Colonic mucosa (tissue), 4 donors: ENCODE results near the gene CLDN9. TPM values are rescaled to one million over a fixed set of nuclear protein-coding genes. Genes with fewer than 3 reads are reported as not detected.
"Not testable (repeated sequence)": the region's sequence is repeated elsewhere in the genome, so short reads cannot be mapped to it uniquely, and the experiment has no call there.

Source experiments
- DNase-seq: peaks from one replicate; pipeline ENCODE4 v3.0.0-alpha.2; 2020
- H3K27ac ChIP-seq: fragments of 200-600 bp; one replicate; pipeline ENCODE4 v1.8.0; 2021
- H3K27me3 ChIP-seq: fragments of 200-600 bp; one replicate; pipeline ENCODE4 v1.8.0; 2021
- H3K36me3 ChIP-seq: fragments of 200-600 bp; one replicate; pipeline ENCODE4 v1.8.0; 2021
- H3K4me1 ChIP-seq: fragments of 200-600 bp; one replicate; pipeline ENCODE4 v1.8.0; 2021; ENCODE audit warnings: mild to moderate bottlenecking
- H3K4me3 ChIP-seq: fragments of 200-600 bp; one replicate; pipeline ENCODE4 v1.8.0; 2021
- H3K9ac ChIP-seq, 2 donors: one replicate each; pipeline ENCODE4 v1.7.0; 2013; ENCODE audit warnings: control low read depth in 2 of 2, low read depth in 2 of 2, low read length in 2 of 2
- H3K9me3 ChIP-seq: fragments of 200-600 bp; one replicate; pipeline ENCODE4 v1.8.0; 2021
- CTCF ChIP-seq: fragments of 200-600 bp; IDR thresholded peaks from one replicate; pipeline ENCODE4 v1.8.0; 2022; ENCODE audit warnings: antibody characterized with exemption, mild to moderate bottlenecking
- intact Hi-C: fragments of 100-400 bp; cut with DNase I; formaldehyde crosslinking; loops from one replicate; pipeline ENCODE4 v1.14.1; 2022
- total RNA-seq, 2 donors: library from RNA; stranded (reverse); fragmentation: NEBNext Ultra II Directional in 1 of 2; extraction: Animal tissue kit (Norgen Biotek cat#: 25700) in 1 of 2; gene quantifications; one replicate each; pipeline ENCODE4 v1.2.1, GENCODE V29; 2021
- donor health status: healthy.
- donor health status: DM: no; HTN: no; CAD: no.
- donor health status: DM: no; HTN: no; CAD: no.

CLDN9 gene
- total RNA-seq, 2 donors from 2014 or later: 0.35 to 0.67 TPM

GRCh38 chr16:3051494-3051893 lies 38.8 kb downstream of the CLDN9 start:
- no peak overlapping the region for H3K9ac ChIP-seq
- DNase-seq: no peak
- no peak overlapping the region for H3K4me3 ChIP-seq
- H3K9me3 ChIP-seq: no peaks in the 10 kb centered on the region
- intact Hi-C loops: no loop called here
- H3K4me1 ChIP-seq: no peaks in the 10 kb centered on the region
- H3K27ac ChIP-seq: no peak overlapping the region
- peaks cover 23% of the 10 kb centered on the region for H3K27me3 ChIP-seq
- TF ChIP-seq CTCF: no peak
- no peaks in the 10 kb centered on the region for H3K36me3 ChIP-seq

DNA sequence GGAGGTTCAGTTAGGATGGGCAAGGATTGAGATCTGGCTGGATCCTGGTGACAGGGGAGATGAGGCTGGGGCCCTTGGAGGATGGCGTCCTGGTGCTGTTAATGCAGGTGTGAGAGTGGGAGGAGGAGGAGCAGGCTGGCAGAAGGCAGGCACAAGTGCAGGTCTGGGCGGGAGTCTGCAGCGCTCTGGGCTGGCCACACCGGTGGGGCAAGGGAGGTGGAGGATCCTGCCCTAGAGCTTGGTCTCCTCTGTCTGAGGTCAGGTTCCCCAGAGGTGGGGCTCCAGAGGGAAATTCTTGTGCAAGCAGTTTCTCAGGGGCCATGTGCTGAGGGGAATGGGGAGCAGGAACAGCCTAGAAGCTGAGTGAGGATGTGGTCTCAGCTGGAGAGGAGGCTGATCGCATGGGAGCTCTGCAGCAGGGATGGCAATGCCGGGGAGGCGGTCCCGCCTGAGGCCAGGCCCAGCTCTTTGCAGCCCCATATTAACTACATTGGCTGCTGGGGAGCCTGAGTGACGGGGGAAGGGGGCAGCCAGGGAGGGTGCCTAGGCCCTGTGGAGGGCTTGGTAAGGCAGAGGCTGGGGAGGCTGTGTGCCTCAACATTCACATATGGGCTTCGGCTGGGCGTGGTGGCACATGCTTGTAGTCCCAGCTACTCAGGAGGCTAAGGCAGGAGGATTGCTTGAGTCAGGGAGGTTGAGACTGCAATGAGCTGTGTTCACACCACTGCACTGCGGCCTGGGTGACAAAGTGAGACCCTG lies 40.0 kb downstream of the CLDN9 start:
- H3K27ac ChIP-seq, H3K9ac ChIP-seq, H3K4me3 ChIP-seq, H3K9me3 ChIP-seq, H3K36me3 ChIP-seq, intact Hi-C loops, H3K4me1 ChIP-seq, DNase-seq: not testable (repeated sequence)
- peaks cover 12% of the 10 kb centered on the region for H3K27me3 ChIP-seq

DNA sequence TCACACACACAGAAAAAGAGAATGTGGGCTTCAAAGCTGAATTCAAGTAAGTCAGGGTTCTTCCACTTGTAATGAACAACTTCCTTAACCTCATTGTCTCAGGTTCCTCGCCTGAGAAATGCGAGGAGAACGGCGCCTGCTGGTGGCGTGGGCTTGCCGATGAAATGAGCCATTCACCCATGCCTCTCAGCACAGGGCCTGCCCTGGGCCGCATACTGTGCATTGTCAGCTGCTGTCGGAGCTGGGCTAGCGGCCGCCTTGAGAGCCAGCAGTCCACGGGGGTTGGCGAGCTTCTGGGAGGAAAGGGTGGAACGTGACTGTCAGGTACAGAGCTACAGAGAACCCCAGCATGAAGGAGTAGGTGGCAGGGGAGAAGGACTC lies 40.6 kb downstream of the CLDN9 start:
- peaks cover 12% of the 10 kb centered on the region for H3K27me3 ChIP-seq
- H3K4me3 ChIP-seq, H3K9ac ChIP-seq, DNase-seq, H3K9me3 ChIP-seq, H3K4me1 ChIP-seq, H3K27ac ChIP-seq, intact Hi-C loops, H3K36me3 ChIP-seq: not testable (repeated sequence)

DNA sequence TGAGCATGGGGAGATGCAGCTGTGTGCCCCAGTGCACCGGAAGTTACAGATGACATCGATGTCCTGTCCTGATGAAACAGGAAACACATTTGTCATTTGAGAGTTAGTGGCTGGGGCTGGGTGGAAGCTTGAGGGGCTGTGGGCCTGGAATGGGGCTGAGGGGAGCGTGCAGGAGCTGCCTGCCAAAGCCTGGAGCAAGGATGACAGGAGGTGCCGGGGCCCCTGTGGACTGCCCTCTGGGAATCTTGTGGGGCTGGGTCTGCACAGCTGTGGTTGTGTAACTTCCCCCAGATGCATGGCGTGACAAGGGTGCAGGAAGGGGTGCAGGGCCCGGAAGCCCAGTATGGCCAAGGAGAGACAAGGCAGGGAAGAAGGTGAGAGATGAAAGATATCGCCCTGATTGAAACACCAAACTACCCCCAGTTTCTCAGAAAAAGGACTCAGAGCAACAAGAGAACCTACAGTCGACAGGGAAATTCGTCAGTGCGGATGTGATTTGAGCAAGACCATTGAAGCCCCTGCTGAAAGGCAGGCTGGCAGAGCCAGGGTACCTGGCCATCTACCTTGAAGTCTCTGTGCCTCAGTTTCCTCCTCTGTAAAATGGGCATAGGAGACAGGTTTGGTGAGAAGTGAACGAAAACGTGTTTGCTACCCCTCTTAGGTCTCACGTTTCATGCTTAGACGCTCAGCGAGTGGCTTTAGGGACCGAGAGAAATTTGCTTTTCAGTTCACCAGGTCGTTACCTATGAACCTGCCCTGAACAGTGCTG lies 42.4 kb downstream of the CLDN9 start:
- no peak for TF ChIP-seq CTCF
- Histone ChIP-seq H3K9ac (no peak overlapping the region), H3K27ac (no peak overlapping the region), H3K36me3 (no peaks in the 10 kb centered on the region), H3K27me3 (peaks cover 3% of the 10 kb centered on the region), H3K4me1 (peaks cover 11% of the 10 kb centered on the region), H3K9me3 (no peaks in the 10 kb centered on the region), H3K4me3 (no peak overlapping the region)
- intact Hi-C loops: loop anchor here (5.0 kb wide), 1 partner anchor 72 kb away; no protein-coding TSS in a partner anchor
- DNase-seq: no peak

GRCh38 chr16:3055734-3056115 lies 43.0 kb downstream of the CLDN9 start:
- peaks cover 12% of the 10 kb centered on the region for H3K4me1 ChIP-seq
- intact Hi-C loops: loop anchor here (5.0 kb wide), 1 partner anchor 72 kb away; no protein-coding TSS in a partner anchor

GRCh38 chr16:3056336-3057180 lies 43.8 kb downstream of the CLDN9 start:
- intact Hi-C loops: loop anchor here (5.0 kb wide), 1 partner anchor 71 kb away; no protein-coding TSS in a partner anchor
- H3K4me1 ChIP-seq: peaks cover 12% of the 10 kb centered on the region

More at GRCh38 chr16:3055734-3056115, 43.0 kb downstream of the CLDN9 start:
- H3K27ac ChIP-seq, H3K27me3 ChIP-seq, H3K4me3 ChIP-seq, H3K36me3 ChIP-seq, H3K9me3 ChIP-seq, H3K9ac ChIP-seq, DNase-seq: not testable (repeated sequence)

More at GRCh38 chr16:3056336-3057180, 43.8 kb downstream of the CLDN9 start:
- Histone ChIP-seq H3K9ac (no peak overlapping the region), H3K27me3 (no peaks in the 10 kb centered on the region), H3K9me3 (no peaks in the 10 kb centered on the region), H3K36me3 (no peaks in the 10 kb centered on the region), H3K27ac (no peak overlapping the region), H3K4me3 (no peak overlapping the region)
- no peak for DNase-seq
- TF ChIP-seq CTCF: no peak
